Muscle of arm (tissue), 12 donors: Measurements from ENCODE around the gene TNFRSF18. TPM values are rescaled to one million over a fixed set of nuclear protein-coding genes. Genes with fewer than 3 reads are reported as not detected.
A peak's percentile ranks its signal among the peaks of the same experiment; 100 is the strongest.

Experiments used
- DNase-seq: peaks from one replicate; pipeline ENCODE4 v3.0.0-alpha.2; 2013
- polyA plus RNA-seq, 12 donors: library from polyadenylated mRNA; unstranded; fragments of 120-200 nt; gene quantifications; one replicate each; pipeline ENCODE4 v1.2.1, GENCODE V29; 2013; ENCODE audit not compliant: insufficient read length in 12 of 12

Gene TNFRSF18
- polyA plus RNA-seq, 12 donors, result 0.87 to 4.2 (median 2.6) TPM; not detected in 2

DNA sequence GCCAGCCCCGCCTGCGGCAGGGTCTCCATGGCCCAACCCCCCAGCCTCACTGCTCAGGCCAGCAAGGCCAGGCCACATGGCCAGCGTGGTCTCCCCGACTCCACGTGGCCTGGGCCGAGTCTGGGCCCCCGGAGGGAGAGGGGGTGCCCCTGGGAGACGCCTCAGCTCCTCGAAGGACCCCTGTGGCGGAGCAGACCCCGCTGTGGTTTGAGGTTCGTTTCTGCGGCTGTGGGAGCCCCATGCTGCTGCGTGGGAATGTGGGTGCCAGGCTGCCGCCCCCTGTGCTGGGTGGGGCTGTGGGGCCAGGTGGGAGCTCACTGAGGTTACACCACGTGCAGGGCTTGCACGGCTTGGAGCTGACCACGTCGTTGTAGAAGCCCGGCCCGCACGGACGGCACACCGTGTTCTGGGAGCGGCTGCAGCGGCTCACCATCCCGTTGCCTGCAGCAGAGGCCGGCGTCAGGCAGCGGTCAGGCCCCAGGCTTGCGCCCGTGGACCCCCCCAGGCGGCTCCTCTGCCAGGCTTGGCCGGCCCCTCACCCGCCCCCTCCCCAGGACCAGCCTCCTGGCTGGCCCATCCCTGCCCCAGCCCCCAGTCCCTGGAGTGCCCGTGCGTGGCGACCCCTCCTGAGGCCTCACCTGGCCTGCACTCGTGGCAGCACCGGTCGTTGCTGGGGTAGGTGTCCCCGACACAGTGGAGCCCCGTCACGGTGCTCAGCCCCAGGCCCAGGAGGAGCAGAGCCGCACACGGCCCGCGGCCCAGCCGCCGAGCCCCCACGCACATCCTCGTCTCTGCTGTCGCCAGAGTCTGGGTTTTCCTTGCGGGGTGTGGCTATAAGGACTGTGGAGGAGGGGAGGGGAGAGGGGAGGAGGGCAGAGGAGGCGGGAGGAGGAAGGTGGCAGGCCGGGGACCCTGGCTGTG, 7.2 kb upstream of the TNFRSF18 start, which contains the start of gene TNFRSF4:
Gene TNFRSF4, minus strand, starts transcription at position 809 of the 921 bp plus-strand sequence. Its CDS starts 26 bp downstream, at position 783.
- no peak for DNase-seq

DNA sequence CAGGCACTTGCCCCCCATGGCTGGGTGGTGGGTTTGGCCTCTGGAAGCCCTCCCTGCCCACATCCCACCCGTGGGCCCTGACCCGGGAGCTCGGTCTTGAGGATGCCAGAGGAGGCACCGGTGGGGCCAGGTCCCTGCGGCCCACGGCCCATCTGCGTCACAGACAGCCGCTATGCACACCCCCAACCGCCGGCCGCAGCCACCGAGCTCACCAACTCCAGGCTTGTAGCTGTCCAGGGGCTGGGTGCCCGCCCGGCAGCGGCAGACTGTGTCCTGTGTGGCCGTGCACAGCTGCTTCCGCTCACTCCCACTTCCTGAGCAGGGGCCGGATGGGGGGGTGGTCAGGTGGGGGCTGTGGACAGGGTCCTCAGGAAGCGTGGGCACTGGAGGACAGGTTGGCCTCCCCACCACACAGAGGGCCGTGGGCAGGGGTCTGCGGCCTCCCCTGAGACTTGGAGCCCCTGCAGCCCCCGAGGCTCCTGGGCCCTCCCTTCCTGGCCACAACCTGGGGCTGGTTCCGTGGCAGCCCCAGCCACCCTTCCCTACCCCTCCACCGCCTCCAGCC, 6.5 kb upstream of the TNFRSF18 start:
- DNase-seq, result no peak

DNA sequence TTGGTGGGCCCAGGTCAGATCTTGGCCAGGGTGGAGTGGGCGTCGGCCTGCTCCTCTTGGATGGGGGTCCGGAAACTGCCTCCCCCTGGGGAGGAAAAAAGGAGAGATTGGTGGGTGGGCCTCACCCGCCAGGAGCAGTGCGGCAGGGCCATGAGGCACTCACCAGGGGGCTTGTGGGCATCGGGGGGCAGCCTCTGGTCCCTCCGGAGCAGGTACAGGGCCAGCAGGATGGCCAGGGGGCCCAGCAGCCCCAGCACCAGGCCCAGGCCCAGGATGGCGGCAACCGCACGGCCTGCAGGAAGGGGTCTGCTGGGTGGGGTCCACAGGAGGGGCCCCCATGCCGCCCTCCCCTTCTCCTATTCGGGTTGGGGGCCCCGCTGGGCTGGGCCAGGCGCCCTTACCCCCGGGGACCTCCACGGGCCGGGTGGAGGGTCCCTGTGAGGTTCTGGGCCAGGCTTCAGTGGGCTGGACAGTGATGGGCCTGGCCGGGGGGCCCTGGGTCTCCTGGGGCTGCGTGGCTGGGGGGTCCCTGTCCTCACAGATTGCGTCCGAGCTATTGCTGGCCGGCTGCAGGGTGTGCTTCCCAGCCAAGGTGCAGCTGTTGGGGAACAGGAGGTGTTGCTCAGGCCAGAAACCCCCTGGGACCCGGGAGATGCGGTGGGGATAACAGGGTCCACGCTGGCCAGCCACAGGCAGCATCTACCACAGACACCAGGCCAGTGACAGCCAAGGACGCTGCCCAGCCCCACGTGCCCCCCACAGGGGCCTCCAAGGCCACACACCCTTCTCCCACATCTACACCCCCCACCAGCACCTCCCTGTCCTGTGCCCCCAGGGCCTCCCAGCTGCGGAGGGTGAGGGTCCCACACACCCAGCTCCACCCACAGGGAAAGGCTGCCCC, 5.4 kb upstream of the TNFRSF18 start:
- DNase-seq, result no peak

DNA sequence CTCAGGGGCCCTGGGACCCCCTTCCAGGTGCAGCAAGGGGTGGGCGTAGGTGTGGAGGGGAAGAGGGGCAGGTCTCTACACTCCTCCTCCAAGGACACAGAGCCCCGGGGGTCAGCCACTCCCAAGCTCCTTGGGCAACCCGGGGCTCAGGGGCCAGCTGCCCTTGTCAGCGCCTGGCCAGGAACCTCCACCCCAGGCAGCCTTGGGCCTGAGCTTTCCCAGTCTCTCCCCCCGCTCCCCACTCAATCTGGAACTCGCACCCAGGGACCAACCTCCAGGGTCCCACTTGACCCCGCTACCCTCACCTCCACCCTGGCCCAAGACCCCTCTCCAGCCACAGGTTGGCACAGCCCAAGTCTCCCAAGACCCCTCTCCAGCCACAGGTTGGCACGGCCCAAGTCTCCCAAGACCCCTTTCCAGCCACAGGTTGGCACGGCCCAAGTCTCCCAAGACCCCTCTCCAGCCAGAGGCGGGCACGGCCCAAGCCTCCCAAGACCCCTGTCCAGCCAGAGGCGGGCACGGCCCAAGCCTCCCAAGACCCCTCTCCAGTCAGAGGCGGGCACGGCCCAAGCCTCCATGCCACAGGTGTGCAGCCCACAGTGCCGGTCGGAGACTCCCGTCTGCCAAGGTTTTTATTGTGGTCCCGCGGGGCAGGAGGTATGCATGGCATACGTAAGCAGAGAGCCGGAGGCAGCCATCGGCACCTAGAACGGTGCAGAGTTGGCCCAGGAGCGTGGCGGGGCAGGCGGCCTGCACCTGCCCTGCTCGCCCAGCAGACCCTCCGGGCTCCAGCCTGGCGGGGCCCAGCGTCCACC, 4.5 kb upstream of the TNFRSF18 start:
- DNase-seq, result no peak

DNA sequence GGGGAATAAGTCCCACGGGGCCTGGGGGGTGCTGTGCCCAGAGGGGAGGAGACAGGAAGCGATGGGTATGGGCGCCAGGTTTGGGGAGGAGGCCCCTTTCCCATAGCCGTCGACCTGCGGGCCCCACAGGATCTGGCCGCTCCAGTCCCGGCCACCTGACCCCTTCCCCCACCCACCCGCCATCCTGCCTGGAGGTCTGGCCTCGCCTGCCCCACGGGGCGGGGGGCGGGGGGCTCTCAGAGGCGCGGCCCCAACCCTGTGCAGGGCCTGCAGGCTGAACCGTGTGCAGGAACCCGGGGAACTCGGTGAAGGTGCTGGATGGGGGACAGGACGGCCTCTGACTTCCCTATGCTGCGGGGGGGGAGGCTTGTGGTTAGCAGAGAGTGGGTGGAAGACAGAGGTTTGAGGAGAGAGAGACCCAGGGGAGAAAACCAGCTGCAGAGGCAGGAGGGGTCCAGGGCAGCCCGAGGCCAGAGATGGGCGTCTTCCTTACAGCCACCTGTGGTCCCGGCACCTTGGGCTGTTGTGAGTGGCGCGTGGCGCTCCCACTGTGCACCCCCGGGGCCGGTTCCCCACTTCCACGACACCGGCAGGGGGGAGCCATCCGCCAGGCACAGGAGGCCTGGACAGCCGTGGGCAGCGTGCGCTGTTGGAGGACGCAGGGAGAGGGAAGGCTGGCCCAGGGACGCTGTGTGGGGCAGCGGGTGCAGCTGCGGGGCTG, 2.5 kb upstream of the TNFRSF18 start:
- no peak for DNase-seq

DNA sequence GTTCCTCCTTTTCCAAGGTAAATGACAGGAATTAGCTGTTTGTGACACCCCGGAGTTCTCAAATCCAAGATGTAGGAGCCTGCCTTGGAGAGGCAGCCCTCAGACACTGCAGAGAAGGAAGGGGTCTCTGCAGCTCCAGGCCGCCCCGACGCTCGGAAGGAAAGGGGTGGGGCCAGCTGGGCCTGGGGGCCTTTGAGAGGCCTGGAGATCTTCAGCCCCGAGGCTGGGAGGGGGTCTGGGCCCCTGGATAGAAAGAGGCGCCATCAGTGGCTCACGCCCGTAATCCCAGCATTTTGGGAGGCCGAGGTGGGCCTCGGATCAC, 1.1 kb upstream of the TNFRSF18 start:
- DNase-seq, result no peak

DNA sequence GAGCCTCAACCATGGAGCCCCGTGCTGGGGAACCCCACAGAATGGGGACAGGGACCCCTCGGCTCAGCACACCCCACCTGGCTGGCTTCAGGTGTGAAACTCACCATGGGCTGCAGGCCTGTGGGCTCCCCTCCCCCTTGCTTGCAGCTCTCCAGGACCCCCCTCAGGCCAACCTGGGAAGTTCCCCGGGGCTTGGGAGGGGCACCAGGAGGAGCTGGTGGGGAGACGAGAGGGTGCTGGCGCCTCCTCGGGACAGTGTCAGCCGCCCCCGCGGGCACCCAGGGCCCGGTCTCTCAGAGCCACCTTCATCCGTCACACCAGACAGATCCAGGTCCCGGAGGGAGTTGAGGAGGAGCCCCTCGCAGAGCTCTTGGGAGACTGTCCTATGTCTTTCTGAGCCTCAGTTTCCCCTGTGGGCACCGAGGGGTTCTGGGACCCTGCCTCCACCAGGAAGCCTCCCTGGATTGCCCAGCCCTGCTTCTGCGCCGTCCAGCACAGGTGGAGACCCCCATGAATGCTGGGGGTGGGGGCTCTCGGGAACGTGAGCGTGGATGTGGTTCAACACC, 657 bp upstream of the TNFRSF18 start:
- DNase-seq, result no peak

DNA sequence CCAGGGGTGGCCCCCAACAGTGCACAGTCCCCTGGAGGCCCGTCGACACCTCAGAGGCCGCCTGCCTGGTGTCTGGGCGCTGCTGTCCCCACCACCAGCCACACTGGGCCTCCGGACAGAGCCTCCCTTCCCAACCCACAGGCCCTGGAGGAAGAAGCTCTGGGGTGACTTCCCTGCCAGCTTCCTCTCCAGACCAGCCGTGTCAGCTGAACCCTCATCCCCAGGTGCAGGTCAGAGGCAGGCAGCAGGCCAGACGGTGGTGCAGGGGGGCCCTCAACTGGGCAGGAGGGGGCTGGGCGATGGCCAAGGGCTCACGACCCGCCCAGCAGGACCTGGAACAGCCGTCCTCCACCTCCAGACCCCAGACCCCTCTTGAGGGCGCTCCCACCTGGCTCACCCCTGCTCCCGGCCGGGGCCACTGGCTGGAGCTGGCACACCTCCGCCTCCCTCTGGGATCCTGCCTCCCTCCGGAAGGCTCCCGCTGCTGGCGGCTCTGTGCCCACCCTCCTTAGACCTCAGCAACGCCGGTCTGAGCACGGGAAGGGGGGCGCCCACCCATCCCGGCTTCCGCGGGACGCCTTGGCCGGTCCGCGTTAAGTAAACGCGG, 520 bp downstream of the TNFRSF18 start:
- no peak for DNase-seq

DNA sequence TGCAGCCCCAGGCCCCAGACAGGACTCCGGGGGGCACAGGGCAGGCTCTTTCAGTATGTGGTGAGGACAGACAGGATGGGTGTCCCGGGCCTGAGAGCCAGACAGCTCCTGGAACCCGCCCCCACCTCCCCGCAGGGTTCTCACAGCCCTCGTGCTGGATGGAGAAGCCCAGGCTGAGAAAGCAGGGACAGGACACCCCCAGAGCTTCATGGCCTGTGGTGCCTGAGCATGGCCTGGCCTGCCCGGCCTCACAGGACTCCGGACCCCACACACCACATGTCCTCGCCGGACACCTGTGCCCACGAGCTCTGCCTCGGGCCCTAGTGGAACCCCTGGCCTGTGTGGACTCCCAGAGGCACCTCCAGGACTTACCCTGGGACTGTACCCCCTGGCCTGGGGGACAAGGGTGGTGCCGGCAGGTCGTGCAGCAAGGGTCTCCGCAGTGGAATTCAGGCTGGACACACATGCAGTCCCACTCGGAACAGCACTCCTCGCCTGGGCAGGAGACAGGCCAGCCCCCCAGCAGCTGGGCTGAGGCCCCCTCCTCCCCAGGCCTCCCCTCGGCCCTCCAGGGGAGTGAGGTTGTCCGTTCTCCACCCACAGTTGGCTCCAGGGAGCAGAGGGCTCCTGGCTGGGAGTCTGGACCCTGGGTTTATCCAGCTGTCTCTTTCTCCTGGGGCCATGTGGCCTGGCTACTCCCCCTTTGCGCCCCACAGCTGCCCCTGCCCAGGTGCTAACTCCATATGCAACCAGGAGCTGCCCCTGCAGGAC, 1.2 kb downstream of the TNFRSF18 start:
- DNase-seq, result no peak

DNA sequence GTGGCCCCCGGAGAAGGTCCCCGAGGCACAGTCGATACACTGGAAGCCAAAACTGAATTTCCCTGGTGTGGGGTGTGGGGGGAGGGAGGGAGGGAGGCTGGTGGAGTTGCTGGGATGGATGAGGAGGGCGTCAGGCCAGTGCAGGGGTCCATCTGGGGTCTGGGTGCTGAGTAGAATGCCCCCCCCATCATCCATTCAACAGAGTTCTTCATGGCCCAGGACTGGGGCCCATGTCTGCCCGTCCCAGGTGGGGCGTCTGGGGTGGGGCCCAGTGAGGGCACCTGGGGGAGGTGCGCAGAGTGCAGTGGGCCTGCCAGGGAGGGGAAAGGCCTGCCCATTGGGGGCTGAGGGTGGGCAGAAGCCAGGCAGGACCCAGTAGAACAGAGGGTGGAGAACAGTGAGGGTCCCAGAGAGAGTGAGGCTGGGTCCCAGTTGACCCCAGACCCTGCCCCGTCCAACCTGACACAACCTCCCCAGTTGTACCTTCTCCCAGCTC, 1.9 kb downstream of the TNFRSF18 start:
- DNase-seq, result no peak

DNA sequence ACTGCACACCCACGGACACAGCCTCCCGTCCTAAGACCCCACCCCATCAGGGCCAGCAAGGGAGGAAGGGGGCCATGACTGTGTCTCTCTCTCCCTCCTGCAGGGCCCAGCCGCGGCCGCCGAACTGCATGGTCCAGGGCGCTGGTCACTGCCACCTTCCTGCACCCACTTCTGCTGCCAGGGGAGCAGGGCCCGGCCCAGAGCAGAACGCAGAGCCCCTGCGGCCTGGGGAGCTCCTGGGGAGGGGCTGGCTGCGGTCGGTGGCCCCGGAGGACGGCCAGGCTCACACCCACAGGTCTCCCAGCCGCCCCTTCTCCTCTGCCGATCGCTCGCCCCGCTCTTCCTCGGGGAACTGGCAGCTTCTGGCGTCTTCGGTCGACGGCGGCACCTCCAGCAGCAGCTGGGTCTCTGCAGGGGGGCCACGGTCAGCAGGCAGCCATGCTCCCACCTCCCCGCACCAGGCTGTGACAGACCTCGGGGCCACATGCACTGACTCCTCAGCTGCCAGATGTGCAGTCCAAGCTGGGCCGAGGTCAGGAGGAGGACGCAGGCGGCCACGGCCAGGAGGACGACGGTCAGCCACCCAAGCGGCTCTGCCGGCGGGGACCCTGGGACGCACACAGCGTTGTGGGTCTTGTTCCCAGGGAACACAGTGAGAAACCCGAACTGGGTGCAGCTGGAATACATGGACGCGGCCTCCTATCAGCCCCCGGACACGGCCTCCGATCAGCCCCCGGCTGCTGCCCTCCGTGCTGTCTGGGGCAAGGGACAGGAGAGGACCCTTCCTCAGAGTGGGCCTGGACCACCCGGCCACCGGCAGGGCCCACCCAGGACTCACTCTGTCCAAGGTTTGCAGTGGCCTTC, 2.6 kb downstream of the TNFRSF18 start:
- DNase-seq, result no peak

DNA sequence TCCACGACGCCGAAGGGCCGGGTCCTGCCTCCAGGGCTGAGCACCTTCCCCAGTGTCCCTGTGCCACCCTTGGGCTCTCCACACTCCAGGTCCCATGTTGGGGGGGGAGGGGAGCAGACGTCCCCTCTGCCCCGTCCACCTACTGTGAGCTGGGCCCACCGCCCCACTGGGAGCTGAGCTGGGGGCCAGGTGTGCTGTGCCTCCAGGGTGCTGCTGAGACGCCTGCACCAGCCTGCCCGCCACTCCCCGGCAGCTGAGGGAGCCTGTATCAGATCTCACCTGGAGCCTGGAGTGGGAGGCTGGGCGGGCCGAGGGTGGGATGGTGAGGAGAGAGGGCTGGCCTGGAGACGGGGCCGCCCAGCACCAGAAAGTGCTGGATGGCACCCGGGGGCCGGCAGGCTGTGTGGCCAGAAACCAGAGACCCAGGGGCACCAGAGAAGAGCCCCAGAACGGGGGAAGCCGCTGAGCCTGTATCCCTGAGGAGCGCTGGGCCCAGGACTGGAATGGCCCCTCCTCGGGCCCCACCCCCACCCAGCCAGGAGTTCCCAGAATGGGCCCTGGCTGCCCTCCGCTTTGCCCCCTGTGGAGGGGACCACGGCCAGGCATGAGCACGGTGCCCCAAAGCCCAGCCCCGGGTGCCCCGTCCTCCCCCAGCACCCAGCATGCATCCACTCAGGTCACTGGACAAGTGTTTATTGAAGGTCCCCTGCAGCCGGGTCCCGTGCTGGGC, 3.4 kb downstream of the TNFRSF18 start:
- DNase-seq, result no peak

DNA sequence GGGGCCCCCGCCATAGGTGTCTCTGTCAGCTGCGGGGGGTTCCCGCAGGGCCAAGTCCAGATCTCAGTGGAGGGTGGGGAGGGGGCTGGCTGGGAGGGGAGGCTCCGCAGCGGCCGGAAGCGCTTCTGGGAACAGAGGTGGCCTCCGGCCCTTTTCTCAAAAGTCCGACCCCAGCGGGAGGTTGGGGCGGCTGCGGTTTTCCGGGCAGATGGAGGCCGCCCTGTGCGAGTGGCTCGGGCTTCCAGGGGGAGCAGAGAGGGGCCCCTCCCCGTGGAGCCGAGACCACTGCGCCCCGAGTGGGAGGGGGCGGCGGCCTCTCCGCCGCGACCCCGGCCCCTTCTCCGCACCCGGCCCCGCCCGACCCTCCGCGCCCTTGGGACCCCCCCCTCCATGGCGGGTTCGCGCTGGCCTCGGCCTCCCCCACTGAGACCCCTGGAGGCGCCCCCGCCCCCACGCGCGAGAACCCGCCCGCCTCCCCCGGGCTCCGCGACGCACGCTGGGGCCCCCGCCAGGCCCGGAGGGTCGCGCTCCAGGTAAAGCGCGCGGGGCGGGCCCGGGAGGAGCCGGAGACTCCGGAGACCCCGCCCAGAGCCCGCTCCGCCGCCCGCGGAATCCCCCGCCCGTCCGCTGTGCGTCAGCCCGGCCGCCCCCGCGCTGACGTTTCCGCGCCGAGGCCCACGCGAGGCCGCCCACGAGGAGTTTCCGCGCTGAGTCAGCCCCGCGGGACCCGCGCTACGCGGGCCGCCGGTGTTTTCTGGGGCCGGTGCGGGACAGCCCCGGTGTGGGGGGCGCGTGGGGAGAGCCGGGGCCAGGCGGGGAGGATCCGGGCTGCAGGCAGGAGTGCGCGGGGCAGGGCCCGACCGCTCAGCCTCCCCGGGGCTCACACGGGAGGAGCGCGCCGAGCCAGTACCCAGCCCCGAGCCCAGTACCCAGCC, 5.2 kb downstream of the TNFRSF18 start:
- peak; percentile 53 for DNase-seq

DNA sequence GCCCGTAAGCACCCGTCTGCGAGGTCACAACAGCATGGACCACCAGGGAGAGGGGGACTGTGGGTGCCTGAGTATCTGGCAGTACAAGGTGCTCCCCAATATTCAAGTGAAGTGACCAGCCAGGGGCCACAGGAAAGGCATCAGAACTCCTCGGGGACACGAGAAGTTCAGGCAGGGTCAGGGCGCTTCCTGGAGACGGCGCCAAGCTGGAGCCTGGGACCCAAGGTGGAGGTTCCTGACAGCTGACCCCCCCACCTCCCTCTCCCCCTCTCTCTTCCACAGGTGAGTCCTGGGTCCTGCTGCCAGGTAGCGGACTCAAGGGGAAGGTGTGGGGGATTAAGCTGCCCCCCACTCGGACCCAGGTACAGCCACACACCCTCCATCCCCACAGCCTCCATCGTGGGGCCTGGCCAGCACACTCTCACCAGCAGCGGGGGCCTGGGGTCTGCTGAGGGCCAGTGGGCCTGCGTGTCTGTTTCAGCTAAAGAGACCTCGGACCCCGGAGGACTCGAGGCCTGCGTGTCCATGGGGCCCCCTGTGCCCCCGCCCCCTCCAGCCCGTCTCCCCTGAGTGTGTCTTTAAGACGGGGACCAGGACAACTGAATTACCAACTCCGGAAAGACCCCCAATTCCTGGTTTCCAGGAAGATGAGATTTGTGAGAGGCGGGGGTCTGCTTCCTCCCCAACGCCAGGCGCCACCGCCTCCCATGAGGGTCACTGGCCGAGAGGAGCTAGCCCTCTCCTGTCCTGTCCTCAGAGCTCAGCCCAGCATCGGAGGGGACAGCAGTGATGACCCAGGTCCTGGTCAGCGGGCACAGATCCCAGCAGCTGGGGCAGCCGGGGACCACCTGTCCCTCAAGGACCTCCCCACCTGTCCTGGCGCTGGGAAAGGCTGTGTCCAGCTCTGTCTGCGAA, 6.2 kb downstream of the TNFRSF18 start:
- DNase-seq, result no peak
